Left lung (tissue), 10 donors: ENCODE measurements around the gene FBLN1. TPM values are rescaled to one million over a fixed set of nuclear protein-coding genes. Genes with fewer than 3 reads are reported as not detected.
A peak's percentile ranks its signal among the peaks of the same experiment; 100 is the strongest.

Experiments
- ATAC-seq: fragments of 200-7000 bp; cut with Tn5 transposase; one replicate; pipeline ENCODE4 v1.9.1; 2020; ENCODE audit warnings: moderate library complexity
- DNase-seq, 4 donors: peaks; one replicate each; pipeline ENCODE4 v3.0.0-alpha.2; 2013 to 2020
- H3K27ac ChIP-seq, 2 donors: fragments of 200-600 bp; sonication (generic) in 1 of 2; one replicate each; pipeline versions ENCODE4 v1.5.0 to v1.8.0; 2020 to 2021
- H3K27me3 ChIP-seq, 2 donors: fragments of 200-600 bp; sonication (generic) in 1 of 2; one replicate each; pipeline versions ENCODE4 v1.5.0 to v1.8.0; 2020 to 2021
- H3K36me3 ChIP-seq, 2 donors: fragments of 200-600 bp; sonication (generic) in 1 of 2; one replicate each; pipeline versions ENCODE4 v1.5.0 to v1.8.0; 2020 to 2021
- H3K4me1 ChIP-seq, 2 donors: fragments of 200-600 bp; one replicate each; pipeline ENCODE4 v1.8.0; 2021
- H3K4me3 ChIP-seq, 2 donors: fragments of 200-600 bp; sonication (generic) in 1 of 2; one replicate each; pipeline versions ENCODE4 v1.5.0 to v1.8.0; 2020 to 2021; ENCODE audit warnings: mild to moderate bottlenecking in 1 of 2
- H3K9me3 ChIP-seq, 2 donors: fragments of 200-600 bp; sonication (generic) in 1 of 2; one replicate each; pipeline versions ENCODE4 v1.5.0 to v1.8.0; 2020 to 2021
- CTCF ChIP-seq, 2 donors: fragments of 200-600 bp; sonication (generic) in 1 of 2; IDR thresholded peaks; one replicate each; pipeline versions ENCODE4 v1.5.0 to v1.8.0; 2021; ENCODE audit warnings: antibody characterized with exemption in 2 of 2
- intact Hi-C, 2 donors: fragments of 100-400 bp; cut with DNase I; formaldehyde crosslinking; loops; one replicate each; pipeline versions ENCODE4 v1.11.2 to v1.14.2; 2022
- polyA plus RNA-seq, 6 donors: library from polyadenylated mRNA; unstranded; fragments of 120-200 nt; gene quantifications; one replicate each; pipeline ENCODE4 v1.2.1, GENCODE V29; 2013; ENCODE audit not compliant: insufficient read length in 6 of 6
- total RNA-seq, 2 donors: library from RNA; stranded (reverse); fragmentation: NEBNext Ultra II Directional; extraction: Animal tissue kit (Norgen Biotek cat#: 25700); gene quantifications; one replicate each; pipeline ENCODE4 v1.2.1, GENCODE V29; 2021
- donor health status: DM: no; HTN: yes; CAD: no.
- donor health status: DM: no; HTN: no; CAD: no.

The FBLN1 gene
- total and polyA plus RNA-seq, 8 donors: 287 to 447 (median 312) TPM

- Histone ChIP-seq H3K27ac (no peak overlapping the region), H3K4me1 (peaks cover 6 to 8% of the 10 kb centered on the region in 2 donors), H3K4me3 (no peak overlapping the region), H3K36me3 (no peaks in the 10 kb centered on the region), H3K9me3 (no peaks in the 10 kb centered on the region), H3K27me3 (peaks cover 0 to 78% of the 10 kb centered on the region in 2 donors)
- intact Hi-C loops: no loop called here
- DNase-seq (no peak), ATAC-seq (peak; percentile 16)
- no peak for TF ChIP-seq CTCF (IDR thresholded peaks at IDR 0.05)
Observed at GRCh38 chr22:45645150-45645525, 142.5 kb downstream of the FBLN1 start.

- peak; percentile 50 to 95 (median 69) for DNase-seq
- H3K4me1 ChIP-seq: peaks cover 6 to 8% of the 10 kb centered on the region in 2 donors
- H3K4me3 ChIP-seq: no peak overlapping the region
- H3K36me3 ChIP-seq: no peaks in the 10 kb centered on the region
- no peaks in the 10 kb centered on the region for H3K9me3 ChIP-seq
- TF ChIP-seq CTCF (IDR thresholded peaks at IDR 0.05): peak; percentile 90 to 96
- H3K27me3 ChIP-seq: peaks cover 0 to 72% of the 10 kb centered on the region in 2 donors
- H3K27ac ChIP-seq: no peak overlapping the region
- intact Hi-C loops: no loop called here
- peak; percentile 98 for ATAC-seq
Observed at GRCh38 chr22:45645526-45646414, 143.1 kb downstream of the FBLN1 start.

GRCh38 chr22:45647532-45648225 is 145.0 kb downstream of the FBLN1 start:
- no peak for ATAC-seq
- H3K9me3 ChIP-seq: no peaks in the 10 kb centered on the region
- no peak for DNase-seq
- H3K4me3 ChIP-seq: no peak overlapping the region
- peaks cover 6 to 8% of the 10 kb centered on the region in 2 donors for H3K4me1 ChIP-seq
- H3K27me3 ChIP-seq: peaks cover 0 to 59% of the 10 kb centered on the region in 2 donors
- no peak for TF ChIP-seq CTCF (IDR thresholded peaks at IDR 0.05)
- no peak overlapping the region for H3K27ac ChIP-seq
- no peaks in the 10 kb centered on the region for H3K36me3 ChIP-seq
- intact Hi-C loops: no loop called here

GRCh38 chr22:45648301-45649117 is 145.8 kb downstream of the FBLN1 start:
- Histone ChIP-seq H3K4me1 (peaks cover 6 to 8% of the 10 kb centered on the region in 2 donors), H3K4me3 (no peak overlapping the region), H3K27me3 (peaks cover 0 to 56% of the 10 kb centered on the region in 2 donors), H3K36me3 (no peaks in the 10 kb centered on the region), H3K9me3 (no peaks in the 10 kb centered on the region), H3K27ac (no peak overlapping the region)
- intact Hi-C loops: no loop called here
- no peak for DNase-seq
- no peak for ATAC-seq
- TF ChIP-seq CTCF (IDR thresholded peaks at IDR 0.05): no peak
